Measurements from ENCODE around the gene CRYBB3. TPM values are rescaled to one million over a fixed set of nuclear protein-coding genes. Genes with fewer than 3 reads are reported as not detected.

Gene CRYBB3
- total RNA-seq, 6 experiments from 2014 or later: 0.40 to 0.70 (median 0.69) TPM; not detected in 3

- Histone ChIP-seq H3K36me3 (no peaks in the 10 kb centered on the region), H3K4me1 (peaks cover 0 to 14% (median 9%) of the 10 kb centered on the region in 4 donors), H3K27ac (no peak overlapping the region), H3K9me3 (no peaks in the 10 kb centered on the region), H3K4me3 (no peak overlapping the region), H3K27me3 (no peaks in the 10 kb centered on the region)
- DNase-seq (no peak), ATAC-seq (no peak)
- WGBS (ENCODE audit: insufficient coverage, low coverage, low lambda C conversion rate, missing lambda C conversion rate): no CpG with 5 or more reads among the region's 10 CpGs
- TF ChIP-seq POLR2A (IDR thresholded peaks at IDR 0.05): no peak
- TF ChIP-seq CTCF (IDR thresholded peaks at IDR 0.05): no peak
- intact Hi-C loops (cut with DNase I): no loop called here
Measured at GRCh38 chr22:25159028-25159427, 40.6 kb upstream of the CRYBB3 start.

- Histone ChIP-seq H3K4me1 (peaks cover 0 to 14% (median 7%) of the 10 kb centered on the region in 4 donors), H3K36me3 (no peaks in the 10 kb centered on the region), H3K9me3 (no peaks in the 10 kb centered on the region), H3K27ac (no peak overlapping the region), H3K4me3 (no peak overlapping the region), H3K27me3 (no peaks in the 10 kb centered on the region)
- DNase-seq: no peak
- peak in 3 of 4 donors; percentile 7 to 44 (median 11) for ATAC-seq
- intact Hi-C loops (cut with DNase I): no loop called here
- WGBS (ENCODE audit: insufficient coverage, low coverage, low lambda C conversion rate, missing lambda C conversion rate): 100% methylated on average over 6 of the region's 11 CpGs
- TF ChIP-seq CTCF (IDR thresholded peaks at IDR 0.05) (no peak), POLR2A (IDR thresholded peaks at IDR 0.05) (no peak)
Measured at GRCh38 chr22:25160120-25160996, 39.3 kb upstream of the CRYBB3 start.

GRCh38 chr22:25161017-25161915 lies 38.4 kb upstream of the CRYBB3 start:
- no peaks in the 10 kb centered on the region for H3K27me3 ChIP-seq
- 85% methylated on average over 8 of the region's 14 CpGs for WGBS (ENCODE audit: insufficient coverage, low coverage, low lambda C conversion rate, missing lambda C conversion rate)
- H3K4me3 ChIP-seq: no peak overlapping the region
- H3K36me3 ChIP-seq: no peaks in the 10 kb centered on the region
- H3K4me1 ChIP-seq: peaks cover 0 to 23% (median 11%) of the 10 kb centered on the region in 4 donors
- intact Hi-C loops (cut with DNase I): no loop called here
- no peak overlapping the region for H3K27ac ChIP-seq
- no peak for ATAC-seq
- no peaks in the 10 kb centered on the region for H3K9me3 ChIP-seq
- TF ChIP-seq POLR2A (IDR thresholded peaks at IDR 0.05) (no peak), CTCF (IDR thresholded peaks at IDR 0.05) (no peak)
- DNase-seq: no peak

GRCh38 chr22:25161916-25162530 lies 37.6 kb upstream of the CRYBB3 start:
- Histone ChIP-seq H3K4me1 (peaks cover 0 to 31% (median 15%) of the 10 kb centered on the region in 4 donors), H3K27ac (no peak overlapping the region), H3K4me3 (no peak overlapping the region), H3K27me3 (no peaks in the 10 kb centered on the region), H3K36me3 (no peaks in the 10 kb centered on the region), H3K9me3 (no peaks in the 10 kb centered on the region)
- 58% methylated on average over 3 of the region's 6 CpGs for WGBS (ENCODE audit: insufficient coverage, low coverage, low lambda C conversion rate, missing lambda C conversion rate)
- TF ChIP-seq POLR2A (IDR thresholded peaks at IDR 0.05) (no peak), CTCF (IDR thresholded peaks at IDR 0.05) (no peak)
- no peak for DNase-seq
- intact Hi-C loops (cut with DNase I): no loop called here
- ATAC-seq: no peak

All from right lobe of liver (tissue), 6 donors.